CD8-positive, alpha-beta memory T cell (primary cell): ENCODE data around the gene KLHL35. TPM values are rescaled to one million over a fixed set of nuclear protein-coding genes. Genes with fewer than 3 reads are reported as not detected.

Source experiments
- CTCF ChIA-PET: fragments of 350-600 bp; sonication (Branson Sonifier 250); formaldehyde crosslinking; loops from one replicate; lab custom pipeline; 2021; ENCODE audit warnings: antibody characterized with exemption; lab: Charles Lee
- POLR2A ChIA-PET: fragments of 350-600 bp; sonication (Branson Sonifier 250); formaldehyde crosslinking; loops from one replicate; lab custom pipeline; 2021; ENCODE audit warnings: antibody characterized with exemption; lab: Charles Lee
- DNase-seq, 5 donors: peaks; one replicate each; pipeline versions ENCODE4 v3.0.0 to v3.0.0-alpha.2; 2020 to 2022; ENCODE audit warnings: mixed read lengths in 1 of 5
- H3K27ac ChIP-seq: one replicate; pipeline ENCODE4 v1.7.0; 2013; ENCODE audit warnings: low read depth, mild to moderate bottlenecking, low read length, moderate library complexity
- H3K27me3 ChIP-seq: 2 replicates; pipeline ENCODE4 v1.7.0; 2013; ENCODE audit warnings: low read length, mild to moderate bottlenecking; ENCODE audit not compliant: insufficient read depth, poor library complexity, severe bottlenecking
- H3K36me3 ChIP-seq: 2 replicates; pipeline ENCODE4 v1.7.0; 2013; ENCODE audit warnings: mild to moderate bottlenecking, low read length, moderate library complexity; ENCODE audit not compliant: insufficient read depth
- H3K4me1 ChIP-seq: 2 replicates; pipeline ENCODE4 v1.7.0; 2013; ENCODE audit warnings: mild to moderate bottlenecking, low read length, moderate library complexity; ENCODE audit not compliant: insufficient read depth
- H3K4me3 ChIP-seq: 2 replicates; pipeline ENCODE4 v1.7.0; 2013; ENCODE audit warnings: mild to moderate bottlenecking, low read length
- H3K9me3 ChIP-seq: 2 replicates; pipeline ENCODE4 v1.7.0; 2013; ENCODE audit warnings: mild to moderate bottlenecking, low read length
- H3K27ac Mint-ChIP-seq, 8 donors: one replicate each; pipeline ENCODE4 v1.8.0; 2020 to 2021; ENCODE audit warnings: mixed read lengths in 8 of 8, mild to moderate bottlenecking in 6 of 8, inconsistent platforms in 3 of 8, moderate library complexity in 3 of 8
- H3K27me3 Mint-ChIP-seq, 2 donors: one replicate each; pipeline ENCODE4 v1.8.0; 2020 to 2021; ENCODE audit warnings: mixed read lengths in 2 of 2, mild to moderate bottlenecking in 1 of 2, moderate library complexity in 1 of 2
- H3K36me3 Mint-ChIP-seq, 3 donors: one replicate each; pipeline ENCODE4 v1.8.0; 2020 to 2021; ENCODE audit warnings: mixed read lengths in 3 of 3, inconsistent platforms in 1 of 3, mild to moderate bottlenecking in 1 of 3
- H3K4me1 Mint-ChIP-seq, 3 donors: one replicate each; pipeline ENCODE4 v1.8.0; 2020 to 2021; ENCODE audit warnings: mixed read lengths in 3 of 3, inconsistent platforms in 1 of 3, mild to moderate bottlenecking in 1 of 3
- H3K4me3 Mint-ChIP-seq, 7 donors: one replicate each; pipeline ENCODE4 v1.8.0; 2020 to 2021; ENCODE audit warnings: mixed read lengths in 7 of 7, mild to moderate bottlenecking in 6 of 7, moderate library complexity in 4 of 7, inconsistent platforms in 2 of 7
- H3K9me3 Mint-ChIP-seq, 5 donors: one replicate each; pipeline ENCODE4 v1.8.0; 2020 to 2022; ENCODE audit warnings: mixed read lengths in 5 of 5, mild to moderate bottlenecking in 3 of 5, moderate library complexity in 2 of 5, inconsistent platforms in 1 of 5
- polyA plus RNA-seq: library from polyadenylated mRNA; unstranded; fragments of 300-500 nt; fragmentation: Illumina TruSeq; gene quantifications from one replicate; pipeline ENCODE4 v1.2.3, GENCODE V29; 2021
- total RNA-seq, 2 experiments: library from RNA; stranded (reverse); gene quantifications; one replicate each; pipeline ENCODE4 v1.2.3, GENCODE V29; 2021

The KLHL35 gene
- total and polyA plus RNA-seq, 3 experiments from 2014 or later: 0.37 to 0.83 (median 0.44) TPM

DNA sequence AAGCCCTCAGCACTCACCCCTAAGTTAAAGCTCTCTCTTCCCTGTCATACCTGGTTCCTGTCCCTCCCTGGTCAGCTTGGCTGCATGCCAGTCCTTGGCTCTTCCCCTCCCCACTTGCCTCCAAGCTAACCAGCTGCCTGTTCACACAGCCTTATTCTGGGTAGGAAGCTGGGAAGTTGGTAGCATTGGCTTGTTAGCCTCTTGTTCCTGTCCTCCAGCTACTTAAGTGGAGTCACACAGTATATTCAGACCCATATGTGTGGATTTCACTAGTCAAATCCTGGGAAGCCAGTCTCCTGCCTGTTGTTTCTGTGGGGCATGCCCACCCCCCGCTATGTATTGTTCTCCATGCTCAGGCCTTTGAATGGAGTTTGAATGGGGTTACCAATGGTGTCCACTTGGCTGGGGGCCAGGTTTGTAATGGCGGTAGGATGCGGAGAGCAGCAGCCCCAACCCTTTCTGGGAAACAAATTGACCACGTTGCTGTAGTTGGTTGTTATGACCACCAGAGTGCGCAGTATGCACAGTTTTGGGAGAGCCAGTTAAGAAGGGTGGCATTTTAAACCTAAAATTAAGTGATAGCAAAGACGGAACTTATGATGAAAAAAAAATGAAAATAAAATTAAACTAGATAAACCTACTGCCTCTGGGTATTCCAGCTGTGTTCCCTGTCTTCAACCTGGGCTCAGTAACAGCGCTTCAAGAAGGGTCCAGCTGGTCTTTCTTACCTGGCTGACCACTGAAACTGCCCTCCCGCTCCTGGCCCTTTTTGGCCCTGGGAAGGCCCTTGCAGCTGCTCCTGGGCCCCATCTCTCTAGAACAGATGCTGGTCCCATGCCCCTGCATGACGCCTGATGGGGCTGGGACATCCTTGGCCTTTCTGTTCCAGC, 44.4 kb downstream of the KLHL35 start:
- Histone ChIP-seq H3K4me1 (peaks cover 19% of the 10 kb centered on the region), H3K9me3 (no peaks in the 10 kb centered on the region), H3K36me3 (no peaks in the 10 kb centered on the region), H3K27ac (no peak overlapping the region), H3K4me3 (no peak overlapping the region), H3K27me3 (no peaks in the 10 kb centered on the region)
- Mint-ChIP-seq H3K9me3 (no peaks in the 10 kb centered on the region), H3K27me3 (peaks cover 3 to 4% of the 10 kb centered on the region in 2 donors), H3K4me1 (peaks cover 9 to 10% (median 9%) of the 10 kb centered on the region in 3 donors), H3K36me3 (no peaks in the 10 kb centered on the region), H3K27ac (no peak overlapping the region), H3K4me3 (no peak overlapping the region)
- CTCF ChIA-PET: interaction anchor here (0.9 to 12.1 kb wide), 23 partner anchors 9 to 366 kb away, joined by 3 to 325 read pairs (median 4); partner anchors contain the start of gene GDPD5
- POLR2A ChIA-PET: interaction anchor here (0.5 to 1.0 kb wide), 2 partner anchors 99 to 138 kb away, joined by 3 to 7 read pairs; no protein-coding TSS in a partner anchor
- DNase-seq: peak; percentile 39 to 81 (median 61)

DNA sequence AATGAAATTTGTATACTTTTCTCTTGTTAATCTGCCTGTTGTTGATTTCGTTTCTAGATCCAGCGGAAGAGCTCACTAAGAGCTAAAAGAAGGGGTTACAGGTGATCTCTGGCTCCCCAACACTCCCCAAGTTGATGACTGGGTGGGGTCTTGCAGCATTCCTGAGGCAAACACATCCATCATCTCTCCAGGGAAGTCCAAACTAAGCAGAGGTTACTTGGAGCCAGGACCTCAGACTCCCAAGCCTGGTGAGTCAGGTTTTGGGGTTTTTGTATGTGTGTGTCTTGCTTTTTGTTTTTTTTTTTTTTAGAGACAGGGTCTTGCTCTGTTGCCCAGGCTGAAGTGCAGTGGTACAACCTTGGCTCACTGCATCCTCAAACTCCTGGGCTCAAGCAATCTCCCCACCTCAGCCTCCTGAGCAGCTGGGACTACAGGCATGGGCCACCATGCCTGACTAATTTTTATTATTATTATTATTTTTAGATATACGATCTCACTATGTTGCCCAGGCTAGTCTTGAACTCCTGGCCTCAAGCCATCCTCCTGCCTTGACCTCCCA, 45.2 kb downstream of the KLHL35 start:
- POLR2A ChIA-PET: interaction anchor here (1.0 kb wide), 1 partner anchor 99 kb away, joined by 3 read pairs; no protein-coding TSS in a partner anchor

DNA sequence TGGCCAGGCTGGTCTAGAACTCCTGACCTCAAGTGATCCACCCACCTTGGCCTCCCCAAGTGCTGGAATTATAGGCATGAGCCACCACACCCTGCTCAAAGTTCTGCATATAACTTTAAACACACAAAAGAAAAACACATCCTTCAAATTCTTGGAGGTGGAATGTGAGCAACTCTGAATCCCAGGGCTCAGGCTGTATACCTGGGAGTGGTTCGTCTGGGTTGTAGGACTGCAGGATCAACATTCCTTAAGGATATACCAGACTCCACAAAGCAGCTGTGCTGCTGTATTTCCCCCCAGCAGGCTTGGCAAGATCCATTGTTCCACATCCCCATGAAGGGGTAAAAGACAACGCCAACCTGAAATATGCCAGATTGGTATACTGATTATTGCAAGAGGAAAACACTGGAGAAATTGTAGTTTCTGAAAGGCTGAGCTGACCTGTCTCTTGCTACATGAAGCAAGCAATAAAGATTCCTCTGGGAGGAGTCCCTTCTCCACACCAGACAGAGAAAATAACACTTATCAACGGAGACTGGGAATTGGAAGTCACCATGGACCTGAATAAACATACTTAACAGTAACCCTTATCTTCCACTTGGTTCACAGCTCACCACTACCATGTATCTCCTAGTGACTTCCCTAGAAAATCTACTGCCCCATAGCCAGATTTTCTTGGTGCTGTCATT, 45.9 kb downstream of the KLHL35 start:
- Mint-ChIP-seq H3K9me3 (no peaks in the 10 kb centered on the region), H3K4me3 (no peak overlapping the region), H3K4me1 (peaks cover 15 to 17% (median 16%) of the 10 kb centered on the region in 3 donors), H3K36me3 (no peaks in the 10 kb centered on the region), H3K27ac (no peak overlapping the region), H3K27me3 (peaks cover 3 to 4% of the 10 kb centered on the region in 2 donors)
- DNase-seq: no peak
- Histone ChIP-seq H3K36me3 (no peaks in the 10 kb centered on the region), H3K9me3 (no peaks in the 10 kb centered on the region), H3K4me1 (peaks cover 26% of the 10 kb centered on the region), H3K4me3 (no peak overlapping the region), H3K27ac (no peak overlapping the region), H3K27me3 (no peaks in the 10 kb centered on the region)
- ChIA-PET POLR2A (interaction anchor here (1.0 kb wide), 1 partner anchor 98 kb away, joined by 3 read pairs; no protein-coding TSS in a partner anchor), CTCF (interaction anchor here (0.8 to 12.1 kb wide), 15 partner anchors 8 to 247 kb away, joined by 3 to 325 read pairs (median 5); no protein-coding TSS in a partner anchor)

More for the DNA sequence above, 45.2 kb downstream of the KLHL35 start:
- Histone ChIP-seq H3K27me3 (no peaks in the 10 kb centered on the region), H3K36me3 (no peaks in the 10 kb centered on the region), H3K9me3 (no peaks in the 10 kb centered on the region), H3K4me1 (peaks cover 26% of the 10 kb centered on the region), H3K27ac (no peak overlapping the region), H3K4me3 (no peak overlapping the region)
- Mint-ChIP-seq H3K4me3 (no peak overlapping the region), H3K27me3 (peaks cover 3 to 4% of the 10 kb centered on the region in 2 donors), H3K4me1 (peaks cover 15 to 17% (median 16%) of the 10 kb centered on the region in 3 donors), H3K27ac (no peak overlapping the region), H3K36me3 (no peaks in the 10 kb centered on the region), H3K9me3 (no peaks in the 10 kb centered on the region)
- CTCF ChIA-PET: interaction anchor here (0.9 to 12.1 kb wide), 17 partner anchors 9 to 365 kb away, joined by 3 to 325 read pairs (median 4); partner anchors contain the start of gene GDPD5
- DNase-seq: no peak

DNA sequence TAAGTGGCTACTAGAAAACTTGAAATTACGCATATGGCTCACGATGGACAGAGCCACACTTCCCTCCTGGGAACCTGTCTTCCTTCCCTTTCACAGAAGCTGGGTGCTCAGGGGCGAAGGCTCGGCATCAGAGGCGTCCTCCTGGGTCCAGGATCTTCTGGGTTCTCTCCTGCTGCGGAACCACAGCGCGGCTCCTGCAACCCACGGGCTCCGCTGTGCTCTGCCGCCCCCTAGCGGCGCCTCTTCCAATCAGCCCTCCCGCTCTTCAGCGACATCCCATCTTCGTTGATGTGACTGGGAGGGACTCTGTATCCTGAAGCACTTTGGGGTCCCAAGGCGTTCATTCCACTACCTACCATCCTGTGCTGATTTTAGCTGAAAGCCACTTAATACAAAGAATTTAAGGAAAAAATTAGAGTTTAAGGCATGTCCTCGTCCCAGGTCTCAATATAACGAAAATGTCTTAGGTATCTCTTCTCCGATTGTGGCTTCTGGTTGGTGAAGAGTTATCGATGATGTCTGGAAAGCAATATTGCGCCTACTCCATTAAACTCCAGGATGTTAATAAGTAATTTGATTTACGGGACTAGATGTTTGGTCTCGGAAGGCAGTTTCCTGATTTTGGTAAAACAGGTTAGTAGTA, 48.4 kb downstream of the KLHL35 start:
- DNase-seq: peak; percentile 64 to 80 (median 73)
- H3K9me3 ChIP-seq: no peaks in the 10 kb centered on the region
- H3K36me3 Mint-ChIP-seq: no peaks in the 10 kb centered on the region
- peak overlapping the region in 6 of 8 donors; percentile 64 to 88 (median 75) for H3K27ac Mint-ChIP-seq
- H3K9me3 Mint-ChIP-seq: no peaks in the 10 kb centered on the region
- peaks cover 15 to 17% (median 16%) of the 10 kb centered on the region in 3 donors for H3K4me1 Mint-ChIP-seq
- no peaks in the 10 kb centered on the region for H3K27me3 ChIP-seq
- no peak overlapping the region for H3K4me3 ChIP-seq
- no peaks in the 10 kb centered on the region for H3K27me3 Mint-ChIP-seq
- CTCF ChIA-PET: interaction anchor here (0.6 to 12.1 kb wide), 27 partner anchors 8 to 242 kb away, joined by 3 to 325 read pairs (median 4); partner anchors contain the start of gene ARRB1
- H3K4me1 ChIP-seq: peaks cover 26% of the 10 kb centered on the region
- H3K27ac ChIP-seq: no peak overlapping the region
- peak overlapping the region in 5 of 7 donors; percentile 60 to 88 (median 63) for H3K4me3 Mint-ChIP-seq
- POLR2A ChIA-PET: interaction anchor here (0.9 to 1.3 kb wide), 2 partner anchors 33 to 109 kb away, joined by 3 read pairs; partner anchors contain the start of gene ARRB1
- no peaks in the 10 kb centered on the region for H3K36me3 ChIP-seq

DNA sequence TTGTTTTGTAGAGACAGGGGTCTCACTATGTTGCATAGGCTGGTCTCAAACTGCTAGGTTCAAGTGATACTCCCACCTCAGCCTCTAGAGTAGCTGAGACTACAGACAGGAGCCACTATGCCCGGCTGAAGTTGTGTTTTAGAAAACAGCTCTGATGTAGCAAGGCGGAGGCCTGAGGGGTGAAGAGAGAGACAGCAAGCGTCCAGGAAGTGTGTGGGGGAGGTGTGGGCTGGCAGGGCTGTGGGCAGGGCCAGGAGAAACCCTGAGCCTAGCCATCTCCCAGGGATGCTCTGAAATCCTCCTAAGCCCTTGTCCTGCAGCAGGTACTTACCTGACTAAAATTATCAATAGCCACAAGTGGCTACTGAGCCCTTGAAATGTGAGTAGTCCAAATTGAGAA, 49.8 kb downstream of the KLHL35 start:
- peak in 3 of 5 donors; percentile 16 to 51 (median 20) for DNase-seq
- Histone ChIP-seq H3K27ac (no peak overlapping the region), H3K4me3 (no peak overlapping the region), H3K9me3 (no peaks in the 10 kb centered on the region), H3K36me3 (no peaks in the 10 kb centered on the region), H3K4me1 (peaks cover 19% of the 10 kb centered on the region), H3K27me3 (no peaks in the 10 kb centered on the region)
- CTCF ChIA-PET: interaction anchor here (1.0 to 12.1 kb wide), 9 partner anchors 14 to 148 kb away, joined by 3 to 325 read pairs (median 9); partner anchors contain the start of gene ARRB1
- POLR2A ChIA-PET: interaction anchor here (0.7 to 1.1 kb wide), 2 partner anchors 54 to 108 kb away, joined by 3 to 14 read pairs; no protein-coding TSS in a partner anchor
- peaks cover 15 to 17% (median 16%) of the 10 kb centered on the region in 3 donors for H3K4me1 Mint-ChIP-seq
- H3K9me3 Mint-ChIP-seq: no peaks in the 10 kb centered on the region
- peak overlapping the region in 6 of 8 donors; percentile 21 to 81 (median 71) for H3K27ac Mint-ChIP-seq
- H3K36me3 Mint-ChIP-seq: no peaks in the 10 kb centered on the region
- H3K27me3 Mint-ChIP-seq: no peaks in the 10 kb centered on the region
- peak overlapping the region in 6 of 7 donors; percentile 13 to 62 (median 60) for H3K4me3 Mint-ChIP-seq

DNA sequence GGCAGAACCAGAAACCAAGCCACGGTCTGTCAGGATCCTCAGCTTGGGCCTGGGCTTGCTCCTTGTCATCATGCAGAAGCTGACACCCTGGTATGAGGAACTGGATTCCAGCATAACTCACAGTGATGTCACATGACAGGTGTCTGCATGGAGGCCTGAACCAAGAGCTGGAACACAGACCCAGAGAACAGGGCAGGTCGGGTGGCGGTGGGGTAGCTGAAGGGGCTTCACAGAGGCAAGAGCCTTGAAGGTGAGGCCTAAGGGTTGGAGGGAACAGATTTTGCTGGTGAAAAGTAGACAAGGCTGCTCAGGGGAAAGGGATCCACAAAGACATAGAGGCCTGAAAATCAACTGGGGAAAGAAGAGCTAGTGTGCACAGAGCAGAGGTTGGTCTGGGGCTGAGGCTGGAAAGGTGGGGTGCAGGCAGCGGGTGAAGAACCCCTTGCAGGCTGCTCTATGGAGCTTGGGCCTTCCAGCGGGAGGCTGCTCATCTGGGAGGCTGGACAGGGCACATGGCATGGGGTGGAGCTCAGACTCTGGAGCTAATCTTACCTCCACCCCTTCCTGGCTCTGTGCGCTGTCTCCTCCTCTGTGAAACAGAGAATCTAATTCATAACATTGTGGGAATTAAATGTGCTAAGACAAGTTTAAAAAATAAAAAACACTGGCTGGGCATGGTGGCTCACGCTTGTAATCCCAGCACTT, 52.1 kb downstream of the KLHL35 start:
- Histone ChIP-seq H3K36me3 (no peaks in the 10 kb centered on the region), H3K4me3 (no peak overlapping the region), H3K9me3 (no peaks in the 10 kb centered on the region), H3K4me1 (peaks cover 19% of the 10 kb centered on the region), H3K27ac (no peak overlapping the region), H3K27me3 (no peaks in the 10 kb centered on the region)
- POLR2A ChIA-PET: interaction anchor here (0.6 kb wide), 1 partner anchor 113 kb away, joined by 4 read pairs; no protein-coding TSS in a partner anchor
- Mint-ChIP-seq H3K27me3 (no peaks in the 10 kb centered on the region), H3K36me3 (no peaks in the 10 kb centered on the region), H3K27ac (peak overlapping the region in 2 of 8 donors; percentile 19 to 94), H3K4me1 (peaks cover 15 to 17% (median 16%) of the 10 kb centered on the region in 3 donors), H3K4me3 (no peak overlapping the region), H3K9me3 (no peaks in the 10 kb centered on the region)
- DNase-seq: no peak
- CTCF ChIA-PET: interaction anchor here (0.9 to 12.1 kb wide), 4 partner anchors 29 to 237 kb away, joined by 3 to 325 read pairs (median 24); partner anchors contain the start of gene ARRB1
